ENCODE data around the gene COPS9.
A peak's percentile ranks its signal among the peaks of the same experiment; 100 is the strongest.

The COPS9 gene

DNA sequence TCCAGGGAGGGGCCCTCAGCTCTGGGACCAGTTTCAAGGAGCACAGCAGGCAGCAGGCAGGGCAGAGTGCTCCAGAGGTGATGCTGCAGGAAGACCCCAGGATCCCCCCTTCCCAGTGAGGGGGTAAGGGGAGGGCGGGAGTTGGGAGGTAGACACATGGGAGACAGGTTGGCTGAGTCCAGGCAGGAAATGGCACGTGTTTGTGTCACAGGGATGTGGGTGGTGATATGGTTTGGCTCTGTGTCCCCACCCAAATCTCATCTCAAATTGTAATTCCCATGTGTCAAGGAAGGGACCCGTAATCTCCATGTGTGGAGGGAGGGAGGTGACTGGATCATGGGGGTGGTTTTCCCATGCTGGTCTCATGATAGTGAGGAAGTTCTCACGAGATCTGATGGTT, 29.6 kb upstream of the COPS9 start:
- DNase-seq, result no peak

DNA sequence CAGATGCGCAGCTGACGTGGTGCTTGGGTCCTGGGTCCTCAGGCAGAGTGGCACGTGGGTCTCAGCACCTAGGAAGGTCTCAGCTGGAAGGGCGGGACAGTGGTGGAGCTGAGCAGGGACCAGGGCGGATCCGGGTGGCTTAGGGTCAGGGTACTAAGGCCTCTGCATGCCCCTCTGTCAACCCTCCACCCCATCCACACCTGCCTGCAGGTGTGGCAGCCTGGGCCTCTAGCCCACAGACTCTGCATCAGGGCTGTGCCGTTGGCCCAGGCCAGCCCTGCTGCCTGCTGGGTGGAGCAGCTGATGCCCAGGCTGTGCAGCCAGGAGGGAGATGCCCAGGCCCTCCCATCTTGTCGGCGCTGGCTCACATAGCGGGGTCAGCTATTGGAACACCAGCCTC, 28.9 kb upstream of the COPS9 start:
- DNase-seq, result no peak

DNA sequence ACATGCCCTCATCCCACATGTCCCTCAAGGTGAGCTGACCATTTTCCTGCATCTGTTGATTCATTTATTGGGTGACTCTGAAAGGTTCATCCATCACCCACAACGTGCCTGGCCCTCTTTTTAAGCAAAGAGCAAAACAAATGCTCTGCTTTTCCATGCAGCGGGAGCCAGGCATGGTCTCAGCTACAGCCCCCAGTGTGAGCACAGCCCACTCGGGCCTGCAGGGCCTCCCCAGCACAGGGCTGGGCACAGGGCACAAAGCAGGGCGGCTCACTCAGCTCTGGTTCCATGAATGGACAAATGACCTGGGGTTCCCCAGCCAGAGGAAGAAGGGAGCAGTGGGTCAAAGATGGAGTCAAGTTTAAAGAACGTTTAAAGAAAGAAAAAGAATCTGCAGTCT, 28.5 kb upstream of the COPS9 start:
- no peak for DNase-seq

DNA sequence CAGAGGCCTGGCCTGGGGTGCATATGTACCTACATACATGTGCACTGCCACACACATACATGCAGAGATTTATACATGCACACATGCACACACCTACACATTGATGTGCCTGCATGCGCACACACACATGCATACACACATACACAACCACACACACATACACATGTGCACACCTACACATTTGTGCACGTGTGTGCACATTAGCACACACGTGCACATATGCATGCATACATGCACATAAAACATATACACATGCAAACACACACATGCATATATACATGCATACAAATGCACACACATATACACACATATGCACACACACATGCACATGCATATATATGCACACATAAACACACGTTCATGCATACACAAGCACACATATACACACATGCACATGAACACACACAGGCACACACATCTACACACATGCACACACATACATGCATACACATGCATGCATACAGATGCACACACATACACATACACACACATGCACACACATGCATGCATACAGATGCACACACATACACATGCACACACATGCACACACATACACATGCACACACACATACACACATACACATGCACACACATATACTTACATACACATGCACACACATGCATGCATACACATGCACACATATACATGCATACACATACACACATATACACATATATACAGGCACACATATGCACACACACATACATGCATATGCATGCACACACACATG, 27.9 kb upstream of the COPS9 start:
- DNase-seq, result no peak

DNA sequence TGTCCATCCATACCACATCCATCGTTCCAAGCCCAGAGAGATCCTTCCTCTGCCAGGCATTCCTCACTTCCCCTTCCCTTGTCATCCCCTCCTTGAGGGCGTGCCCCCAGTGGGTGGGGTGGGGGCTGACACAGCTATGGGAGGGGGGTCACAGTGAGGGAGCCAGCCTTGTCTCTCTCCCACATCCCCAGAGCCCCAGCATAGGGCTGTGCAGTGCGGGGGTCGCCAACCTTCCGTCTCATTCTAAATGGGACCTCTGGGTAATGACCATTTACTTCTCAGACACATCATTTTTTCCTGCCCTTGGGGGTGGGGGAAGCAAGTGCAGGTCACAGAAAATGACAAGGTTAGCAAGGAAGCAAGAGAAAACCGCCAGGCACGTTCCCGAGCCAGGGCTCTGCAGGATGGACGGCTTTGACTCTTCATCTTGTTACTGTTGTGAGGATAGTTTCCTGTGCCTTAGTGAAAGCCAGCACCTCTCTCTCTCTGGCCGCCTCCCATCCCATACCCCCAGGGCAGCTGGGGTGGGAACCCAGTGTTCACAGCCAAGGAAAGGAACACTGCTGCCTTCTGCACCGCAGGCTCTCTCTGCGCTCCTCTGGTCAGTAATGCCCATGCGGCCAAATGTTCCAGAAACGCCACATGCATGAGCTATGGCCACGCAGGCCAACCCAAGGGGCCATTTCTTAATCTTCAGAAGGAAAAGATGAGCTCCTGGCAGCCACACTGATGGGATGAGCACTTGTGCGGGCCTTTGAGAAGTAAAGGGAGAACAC, 27.0 kb upstream of the COPS9 start:
- no peak for DNase-seq

DNA sequence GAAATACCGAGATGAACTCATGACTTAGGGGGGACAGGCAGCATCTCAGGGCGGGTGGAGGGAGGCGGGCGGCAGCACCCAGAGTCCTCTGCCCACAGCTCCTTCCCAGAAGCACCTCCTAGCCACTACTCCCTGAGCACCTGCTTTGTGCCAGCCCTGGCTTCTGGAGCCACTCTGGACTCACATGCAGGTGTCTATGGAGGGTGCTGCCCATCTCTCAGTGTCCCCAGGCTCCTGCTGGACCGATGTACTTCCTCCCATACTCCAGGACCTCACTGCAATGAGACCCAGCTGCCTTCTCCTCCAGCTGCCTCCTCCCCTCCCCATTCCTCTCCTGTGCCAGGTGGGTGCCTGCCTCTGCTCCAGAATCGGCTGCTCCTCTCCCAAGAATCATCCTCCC, 26.4 kb upstream of the COPS9 start:
- no peak for DNase-seq

DNA sequence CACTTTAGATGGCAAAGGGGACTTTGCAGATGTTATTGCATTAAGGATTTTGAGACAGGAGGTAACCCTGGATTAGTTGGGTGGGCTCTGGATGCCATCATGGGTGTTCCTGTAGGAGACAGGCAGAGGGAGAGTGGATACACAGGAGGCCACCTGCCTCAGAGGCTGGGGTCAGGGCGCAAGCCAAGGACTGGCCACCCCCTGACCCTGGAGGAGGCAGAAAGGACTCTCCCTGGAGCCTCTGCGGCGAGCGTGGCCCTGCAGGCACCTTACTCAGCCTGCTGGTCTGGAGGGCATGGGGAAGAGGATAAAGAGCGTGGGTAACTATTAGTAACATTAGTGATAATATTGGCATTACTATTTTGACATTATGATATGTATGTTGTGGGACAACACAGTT, 25.9 kb upstream of the COPS9 start:
- no peak for DNase-seq

DNA sequence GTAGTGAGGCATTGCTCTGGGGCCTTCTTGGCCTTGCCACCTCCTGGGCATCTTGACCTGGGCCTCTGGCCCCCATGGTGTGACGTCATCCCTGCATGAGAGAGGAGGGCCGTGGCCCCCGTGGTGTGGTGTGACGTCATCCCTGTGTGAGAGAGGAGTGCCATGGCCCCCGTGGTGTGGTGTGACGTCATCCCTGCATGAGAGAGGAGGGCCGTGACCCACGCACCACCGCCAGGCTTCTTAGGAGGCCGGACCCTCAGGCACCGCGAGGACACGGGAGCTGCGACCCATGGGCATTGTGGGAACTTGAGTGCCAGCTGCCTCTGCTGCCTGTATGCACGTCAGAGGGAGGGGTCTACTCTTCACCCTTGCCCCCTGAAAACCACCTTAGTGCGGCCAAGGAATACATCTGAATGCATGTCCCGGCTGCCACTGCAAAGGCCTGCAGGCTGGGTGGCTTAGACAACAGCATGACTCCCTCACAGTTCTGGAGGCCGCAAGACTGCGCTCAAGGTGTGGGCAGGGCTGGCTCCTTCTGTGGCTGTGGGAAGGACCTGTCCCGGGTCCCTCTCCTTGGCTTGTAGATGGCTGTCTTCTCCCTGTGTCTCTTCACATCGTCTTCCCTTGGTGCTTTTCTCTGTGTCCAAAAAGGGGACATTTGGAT, 25.1 kb upstream of the COPS9 start:
- DNase-seq, result no peak

DNA sequence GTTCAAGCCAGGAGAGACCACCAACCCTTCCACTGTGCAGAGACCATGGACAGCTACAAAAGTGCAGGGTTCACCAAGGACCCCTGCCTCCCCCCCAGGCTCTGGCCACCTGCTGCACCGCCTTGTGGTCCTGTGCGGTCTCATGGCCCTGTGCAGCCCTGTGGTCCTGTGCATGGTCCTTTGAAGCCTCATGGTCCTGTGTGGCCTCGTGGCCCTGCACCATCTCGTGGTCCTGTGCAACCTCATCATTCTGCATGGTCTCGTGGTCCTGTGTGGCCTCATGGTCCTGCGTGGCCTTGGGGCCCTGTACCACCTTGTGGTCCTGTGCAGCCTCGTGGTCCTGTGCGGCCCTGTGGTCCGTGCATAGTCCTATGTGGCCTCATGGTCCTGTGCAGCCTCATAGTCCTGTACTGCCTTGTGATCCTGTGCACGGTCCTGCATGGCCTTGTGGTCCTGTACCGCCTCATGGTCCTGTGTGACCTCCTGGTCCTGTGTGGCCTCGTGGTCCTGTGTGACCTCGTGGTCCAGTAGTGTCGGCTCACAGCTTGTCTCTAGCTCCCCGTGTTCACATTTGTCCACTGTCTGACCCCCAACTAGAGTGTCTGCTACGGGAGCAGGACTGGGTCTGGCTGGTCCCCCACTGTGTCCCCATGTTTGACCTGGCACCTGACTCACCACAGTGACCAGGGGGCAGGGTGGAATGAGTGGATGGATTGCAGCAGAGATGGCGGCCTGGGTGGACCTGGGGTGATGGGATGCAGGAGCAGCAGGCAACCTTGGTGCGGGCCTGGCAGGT, 24.4 kb upstream of the COPS9 start:
- DNase-seq, result no peak

DNA sequence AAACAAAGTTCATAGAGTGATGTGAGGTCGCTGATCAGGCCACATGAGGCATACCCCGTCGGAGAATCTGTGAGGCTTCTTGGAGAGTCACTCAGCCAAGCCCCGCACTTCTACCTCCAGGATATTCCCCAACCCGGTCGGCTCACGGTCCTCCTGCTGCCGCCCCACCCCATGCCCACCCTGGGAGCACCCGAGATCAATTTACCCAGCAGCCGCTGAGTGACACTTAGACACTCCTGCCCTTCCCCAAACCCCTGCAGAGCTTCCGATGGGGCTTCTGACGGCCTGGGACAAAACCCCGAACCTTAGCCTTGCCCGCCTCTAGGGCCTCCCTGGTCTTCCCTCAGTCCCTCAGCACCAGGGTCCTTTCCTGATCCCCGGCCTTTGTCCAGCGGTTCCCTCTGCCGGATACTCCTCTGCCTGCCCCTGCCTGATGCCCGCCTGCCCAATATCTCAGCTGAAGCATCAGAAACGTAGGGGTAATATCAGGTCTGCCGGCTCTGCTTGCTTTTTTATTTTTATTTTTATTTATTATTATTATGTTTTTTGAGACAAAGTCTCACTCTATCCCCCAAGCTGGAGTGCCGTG, 23.2 kb upstream of the COPS9 start:
- DNase-seq, result no peak

DNA sequence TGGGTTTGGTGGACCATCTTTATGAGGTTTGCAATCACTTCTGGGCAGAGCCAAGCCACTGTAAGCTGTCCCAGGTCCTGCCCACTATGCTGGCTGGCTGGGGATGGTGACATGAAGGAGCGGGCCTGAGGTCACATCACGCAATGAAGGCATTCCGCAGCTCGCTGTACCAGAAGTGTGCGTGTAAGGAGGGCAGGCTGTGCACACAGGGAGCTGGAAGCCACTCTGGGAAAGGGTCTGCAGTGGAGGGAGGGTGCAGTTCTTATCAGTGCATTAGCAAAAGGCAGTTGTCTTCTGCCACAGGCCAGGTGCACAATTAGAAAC, 21.0 kb upstream of the COPS9 start:
- no peak for DNase-seq

DNA sequence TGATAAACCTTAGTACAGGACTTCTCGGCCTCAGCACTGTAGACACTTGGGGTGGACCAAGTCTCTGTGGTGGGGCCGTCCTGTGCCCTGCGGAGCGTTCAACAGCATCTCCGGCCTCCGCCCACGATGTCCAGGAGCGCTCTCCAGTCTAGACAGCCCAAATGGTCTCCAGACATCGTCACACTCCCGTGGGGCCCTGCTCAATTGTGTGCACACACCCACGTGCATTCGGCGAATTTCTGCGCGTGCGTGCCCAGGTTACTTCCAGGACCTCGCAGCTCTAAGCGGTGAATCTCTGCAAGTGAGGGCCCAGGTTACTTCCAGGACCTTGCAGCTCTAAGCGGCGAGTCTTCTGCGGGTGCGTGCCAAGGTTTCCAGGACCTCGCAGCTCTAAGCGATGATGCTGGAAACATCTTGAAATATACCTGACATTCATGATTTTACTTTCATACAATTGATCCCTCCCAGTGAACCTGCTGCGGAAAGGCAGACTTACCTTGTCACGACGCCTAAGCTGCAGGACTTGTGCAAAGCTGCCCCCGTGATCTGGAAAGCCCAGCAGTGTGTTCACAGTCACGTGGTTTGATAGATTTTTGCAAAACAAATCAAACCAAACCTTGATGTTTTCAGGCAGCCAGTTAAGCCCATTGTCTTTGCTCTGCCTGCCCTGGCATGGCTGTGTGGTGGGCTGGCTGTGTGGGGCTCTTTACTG, 20.5 kb upstream of the COPS9 start:
- no peak for DNase-seq

DNA sequence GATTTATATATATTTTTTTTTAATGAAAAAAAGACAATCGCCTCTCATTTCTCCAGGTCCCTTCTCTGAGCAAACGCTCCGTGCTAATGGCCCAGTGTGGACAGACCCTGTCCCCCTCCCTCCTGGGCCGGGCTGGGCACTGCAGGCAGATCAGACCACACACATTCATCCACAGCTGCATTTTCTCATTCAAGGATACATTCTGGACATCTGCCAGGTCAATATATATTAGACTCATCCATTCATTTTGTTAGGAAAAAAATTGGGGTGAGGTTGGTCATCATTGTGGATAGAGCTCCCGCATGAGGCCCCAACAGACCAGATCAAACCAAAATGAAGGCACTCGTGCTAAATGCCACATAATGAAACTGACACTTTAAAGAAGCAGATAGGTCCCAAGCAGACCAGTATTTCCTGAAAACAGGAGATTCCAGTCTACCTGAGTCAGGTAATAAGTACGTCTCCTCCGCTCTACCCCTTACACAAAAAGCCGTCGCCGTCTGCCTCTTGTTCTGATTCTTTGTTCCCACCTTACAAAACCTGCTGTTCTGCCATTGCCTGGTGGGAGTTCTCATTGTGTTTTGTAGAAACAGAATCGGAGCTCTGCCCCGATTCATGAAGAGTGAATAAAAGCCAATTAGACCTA, 19.8 kb upstream of the COPS9 start:
- DNase-seq, result no peak

DNA sequence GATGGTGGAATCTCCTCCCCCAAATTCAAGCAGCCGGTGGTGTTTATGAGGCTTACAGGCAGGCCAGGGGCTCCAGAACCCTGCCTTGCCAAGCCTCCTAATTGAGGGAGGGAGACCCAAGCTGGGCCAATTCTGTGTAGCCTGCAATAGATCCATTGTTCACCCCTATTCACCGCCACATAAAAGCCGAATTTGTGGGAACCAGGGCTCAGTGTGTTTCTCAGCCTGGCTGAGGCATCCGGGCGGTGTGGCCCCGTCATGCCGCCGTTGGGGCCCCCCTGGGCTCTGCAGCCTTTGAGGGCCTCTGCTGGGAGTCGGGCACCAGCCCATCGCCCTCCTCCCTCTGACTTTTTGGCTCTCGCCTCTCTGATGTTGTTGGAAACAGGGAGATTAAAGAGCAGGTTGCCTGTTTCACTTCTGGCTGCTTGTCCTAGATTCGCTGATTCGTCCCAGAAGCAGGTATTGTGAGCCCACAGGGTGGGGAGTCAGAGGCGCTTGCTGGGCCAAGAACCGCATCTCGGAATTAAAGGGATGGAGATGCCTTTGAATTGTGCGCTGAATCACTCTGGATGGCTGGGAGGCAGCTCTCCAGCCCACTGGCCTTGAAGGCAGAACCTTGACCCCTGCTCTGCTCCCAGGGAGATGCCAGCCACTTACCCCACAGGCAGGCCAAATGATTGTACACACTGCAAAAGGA, 19.1 kb upstream of the COPS9 start:
- DNase-seq, result no peak

DNA sequence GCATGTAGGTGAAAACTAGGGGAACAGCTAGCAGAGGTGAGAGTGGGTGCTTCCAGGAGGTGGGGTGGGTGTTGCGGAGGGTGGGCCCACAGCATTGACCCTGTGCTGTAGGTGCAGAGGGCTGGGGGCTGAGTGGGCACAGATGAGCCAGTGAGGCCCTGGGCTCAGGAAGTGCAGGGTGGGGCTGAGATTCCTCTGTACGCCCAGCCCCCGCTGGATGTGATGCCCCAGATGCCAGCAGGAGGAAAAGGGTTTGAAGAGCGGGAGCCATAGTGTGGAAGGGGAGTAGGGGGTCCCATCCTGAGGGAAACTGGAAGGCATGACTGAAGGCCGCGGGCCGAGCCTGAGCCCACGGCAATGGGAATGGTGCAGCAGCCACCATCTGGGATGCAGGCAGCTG, 18.5 kb upstream of the COPS9 start:
- DNase-seq, result no peak

DNA sequence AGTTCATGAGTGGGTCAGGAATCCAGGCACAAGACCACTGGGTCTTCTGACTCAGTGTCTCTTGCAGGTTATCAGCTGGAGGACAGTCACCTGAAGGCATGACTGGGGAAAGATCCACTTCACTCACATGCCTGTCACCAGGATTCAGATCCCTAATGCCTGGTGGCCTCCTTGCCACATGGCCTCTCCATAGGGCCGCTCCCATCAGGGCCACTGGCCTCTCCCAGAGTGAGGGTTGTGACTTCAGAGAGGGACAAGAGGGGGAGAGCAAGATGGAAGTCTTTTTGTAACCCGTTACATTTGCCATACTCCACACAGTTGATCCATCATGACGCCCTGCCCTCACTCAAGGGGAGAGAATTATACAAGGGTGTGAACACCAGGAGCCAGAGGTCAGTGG, 17.3 kb upstream of the COPS9 start:
- DNase-seq, result no peak

DNA sequence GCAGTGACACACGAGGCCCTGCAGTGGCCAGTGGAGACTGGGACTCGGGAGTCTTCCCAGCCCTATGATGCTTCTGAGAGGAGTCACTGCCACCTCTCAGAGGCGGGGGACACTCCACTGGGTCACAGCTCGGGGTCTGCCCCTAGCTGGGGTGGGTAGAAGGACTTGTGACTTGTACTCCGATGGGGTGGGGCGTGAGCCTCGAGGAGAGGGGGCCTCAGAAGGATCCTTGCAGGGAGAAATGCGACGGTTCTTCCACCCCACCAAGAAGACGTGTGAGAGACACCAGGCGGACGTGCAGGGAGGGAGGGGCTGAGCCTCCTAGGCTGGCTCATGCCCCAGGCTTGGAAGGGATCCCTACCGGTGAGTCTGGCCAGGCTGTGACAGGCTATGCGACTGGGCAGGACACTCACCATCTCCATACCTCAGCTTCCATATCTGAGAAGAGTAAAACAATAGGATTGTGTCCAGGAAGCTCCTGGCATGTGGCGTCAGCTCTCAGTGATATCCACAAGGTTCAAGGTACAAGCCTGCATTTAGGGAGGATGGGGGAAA, 15.4 kb upstream of the COPS9 start:
- no peak for DNase-seq

DNA sequence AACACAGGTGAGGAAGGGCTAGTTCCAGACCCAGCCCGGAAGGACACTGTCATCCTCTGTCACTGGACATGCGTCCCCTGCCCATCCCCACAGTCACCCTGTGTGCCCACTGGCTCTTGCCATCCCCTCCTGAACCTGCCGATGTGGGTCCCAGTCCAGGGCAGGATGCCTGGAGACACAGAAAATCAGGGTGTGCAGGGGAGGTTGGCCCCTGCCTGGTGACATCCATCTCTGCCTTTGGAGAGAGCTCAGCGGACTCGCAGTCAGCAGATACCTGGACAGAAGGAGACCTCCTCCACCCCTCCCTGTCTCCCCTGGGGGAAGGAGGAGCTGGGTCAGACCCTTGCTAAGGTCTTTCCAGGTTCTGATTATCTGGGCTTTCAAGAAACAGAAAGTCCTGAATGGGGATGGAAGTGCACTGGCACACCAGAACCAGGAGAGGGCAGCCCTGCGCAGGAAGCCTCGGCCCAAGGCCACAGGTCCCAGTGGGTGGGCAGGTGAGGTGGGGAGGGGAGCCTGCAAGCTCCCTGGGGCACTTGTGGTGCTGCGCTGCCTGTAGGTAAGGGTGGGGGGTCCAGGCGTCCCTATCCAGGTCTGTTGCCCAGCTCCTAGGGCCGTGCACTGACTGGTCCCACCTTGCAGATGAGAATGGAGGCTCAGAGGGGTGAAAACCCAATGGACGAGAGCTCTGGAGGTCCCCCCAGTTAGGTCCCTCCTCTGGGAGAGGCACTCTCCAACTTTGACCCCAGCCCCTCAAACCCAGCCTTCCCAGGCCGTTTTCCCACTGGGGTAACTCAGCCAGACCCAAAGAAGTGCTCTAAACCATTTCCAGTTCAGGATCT, 14.1 kb upstream of the COPS9 start:
- peak; percentile 87 for DNase-seq

DNA sequence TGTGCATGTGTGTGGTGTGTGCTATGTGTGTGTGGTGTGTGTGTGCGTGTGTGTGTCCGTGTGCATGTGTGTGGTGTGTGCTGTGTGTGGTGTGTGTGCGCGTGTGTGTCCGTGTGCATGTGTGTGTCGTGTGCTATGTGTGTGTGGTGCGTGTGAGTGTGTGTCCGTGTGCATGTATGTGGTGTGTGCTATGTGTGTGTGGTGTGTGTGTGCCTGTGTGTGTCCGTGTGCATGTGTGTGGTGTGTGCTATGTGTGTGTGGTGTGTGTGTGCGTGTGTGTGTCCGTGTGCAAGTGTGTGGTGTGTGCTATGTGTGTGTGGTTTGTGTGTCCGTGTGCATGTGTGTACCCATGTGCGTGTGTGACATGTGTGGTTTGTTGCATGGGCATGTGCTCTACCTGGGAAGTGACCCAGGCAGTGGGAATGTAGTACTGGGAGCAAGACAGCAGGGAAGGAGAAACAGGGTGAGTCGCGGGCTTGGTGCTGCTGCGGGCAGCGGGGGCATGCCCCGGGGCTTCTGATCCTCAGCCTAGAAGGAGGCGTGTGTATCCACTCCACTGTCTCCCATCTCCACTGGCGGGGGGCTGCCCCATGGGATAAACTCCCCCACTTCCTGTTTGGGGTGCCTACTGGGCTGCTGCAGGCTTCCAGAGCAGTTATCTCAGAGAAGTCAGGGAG, 11.9 kb upstream of the COPS9 start:
- DNase-seq, result no peak

All from 8988T (cell line).